ENCODE measurements around the gene TEX9.

The TEX9 gene

GRCh38 chr15:56473017-56473416 lies 107.8 kb downstream of the TEX9 start:
- Histone ChIP-seq H3K14ac (ENCODE audit: low read length) (no peak overlapping the region), H3K27me3 (ENCODE audit: insufficient read depth, low read length) (no peaks in the 10 kb centered on the region)
- WGBS (ENCODE audit: extremely low coverage, insufficient coverage, insufficient read length): no CpG with 5 or more reads among the region's 1 CpG

GRCh38 chr15:56475351-56475750 lies 110.1 kb downstream of the TEX9 start:
- Histone ChIP-seq H2BK120ac (ENCODE audit: insufficient read depth, low read length, poor library complexity) (no peak overlapping the region), H2BK5ac (ENCODE audit: low read depth, low read length, poor library complexity) (no peak overlapping the region), H2BK12ac (ENCODE audit: low read length) (no peak overlapping the region), H3K23ac (ENCODE audit: low read length) (no peak overlapping the region), H3K18ac (ENCODE audit: low read length) (no peak overlapping the region), H3K4ac (ENCODE audit: low read depth, low read length) (no peak overlapping the region), H2AK5ac (ENCODE audit: low read length) (no peak overlapping the region), H4K8ac (ENCODE audit: low read depth, low read length) (no peak overlapping the region), H3K79me1 (ENCODE audit: low read length) (no peaks in the 10 kb centered on the region), H3K4me1 (ENCODE audit: control insufficient read depth in 1 of 2, insufficient read depth in 2 of 2, low read length in 2 of 2) (no peaks in the 10 kb centered on the region), H4K12ac (ENCODE audit: low read depth, low read length) (no peak overlapping the region), H3K36me3 (ENCODE audit: control insufficient read depth in 1 of 2, insufficient read depth in 2 of 2, low read length in 2 of 2) (no peaks in the 10 kb centered on the region), H3K9me3 (ENCODE audit: insufficient read depth, low read depth, low read length) (no peaks in the 10 kb centered on the region), H2AFZ (ENCODE audit: insufficient read depth, low read length, poor library complexity) (no peak overlapping the region), H3K27ac (ENCODE audit: low read depth, low read length) (no peak overlapping the region), H3K14ac (ENCODE audit: low read length) (no peak overlapping the region), H3K27me3 (ENCODE audit: insufficient read depth, low read length) (no peaks in the 10 kb centered on the region), H3K9ac (ENCODE audit: low read length) (no peak overlapping the region), H3K4me3 (ENCODE audit: low read depth, low read length) (no peak overlapping the region), H3K4me2 (ENCODE audit: low read length) (no peak overlapping the region), H3K79me2 (ENCODE audit: control insufficient read depth, insufficient read depth, low read length, poor library complexity) (no peaks in the 10 kb centered on the region), H4K91ac (ENCODE audit: low read depth, low read length) (no peak overlapping the region)
- no peak for DNase-seq

More at GRCh38 chr15:56473017-56473416, 107.8 kb downstream of the TEX9 start:
- Histone ChIP-seq H3K79me2 (ENCODE audit: control insufficient read depth, insufficient read depth, low read length, poor library complexity) (no peaks in the 10 kb centered on the region), H3K9me3 (ENCODE audit: insufficient read depth, low read depth, low read length) (no peaks in the 10 kb centered on the region), H3K79me1 (ENCODE audit: low read length) (no peaks in the 10 kb centered on the region), H3K18ac (ENCODE audit: low read length) (no peak overlapping the region), H4K8ac (ENCODE audit: low read depth, low read length) (no peak overlapping the region), H3K9ac (ENCODE audit: low read length) (no peak overlapping the region), H4K12ac (ENCODE audit: low read depth, low read length) (no peak overlapping the region), H3K4me3 (ENCODE audit: low read depth, low read length) (no peak overlapping the region), H2BK120ac (ENCODE audit: insufficient read depth, low read length, poor library complexity) (no peak overlapping the region), H4K91ac (ENCODE audit: low read depth, low read length) (no peak overlapping the region), H2BK12ac (ENCODE audit: low read length) (no peak overlapping the region), H3K27ac (ENCODE audit: low read depth, low read length) (no peak overlapping the region), H2AFZ (ENCODE audit: insufficient read depth, low read length, poor library complexity) (no peak overlapping the region), H2BK5ac (ENCODE audit: low read depth, low read length, poor library complexity) (no peak overlapping the region), H3K4me1 (ENCODE audit: control insufficient read depth in 1 of 2, insufficient read depth in 2 of 2, low read length in 2 of 2) (no peaks in the 10 kb centered on the region), H3K36me3 (ENCODE audit: control insufficient read depth in 1 of 2, insufficient read depth in 2 of 2, low read length in 2 of 2) (no peaks in the 10 kb centered on the region), H3K4ac (ENCODE audit: low read depth, low read length) (no peak overlapping the region), H2AK5ac (ENCODE audit: low read length) (no peak overlapping the region), H3K4me2 (ENCODE audit: low read length) (no peak overlapping the region), H3K23ac (ENCODE audit: low read length) (no peak overlapping the region)
- no peak for DNase-seq
